ENCODE data around the gene MECP2.

DNA sequence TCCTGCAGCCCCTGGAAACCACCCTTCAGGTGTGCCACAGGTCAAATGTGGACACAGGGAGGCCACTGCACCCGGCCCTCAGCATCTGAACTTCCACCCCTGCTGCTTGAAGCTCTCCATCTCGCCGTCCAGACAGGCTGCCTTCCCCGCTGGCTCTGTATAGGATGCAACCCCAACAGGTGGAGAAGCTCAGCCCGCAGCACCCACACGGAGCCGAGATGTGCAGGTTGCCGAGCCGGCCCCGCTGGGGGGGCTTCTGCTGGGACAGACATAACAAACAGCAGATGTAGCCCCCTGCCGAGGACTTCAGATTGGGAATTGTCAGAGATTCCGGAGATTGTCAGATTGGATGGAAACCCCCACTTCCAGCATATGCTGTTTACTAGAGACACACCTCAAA is 104.4 kb downstream of the MECP2 start:
- no peak for TF ChIP-seq POLR2AphosphoS5 (IDR thresholded peaks at IDR 0.05)
- TF ChIP-seq, protein P1, sequence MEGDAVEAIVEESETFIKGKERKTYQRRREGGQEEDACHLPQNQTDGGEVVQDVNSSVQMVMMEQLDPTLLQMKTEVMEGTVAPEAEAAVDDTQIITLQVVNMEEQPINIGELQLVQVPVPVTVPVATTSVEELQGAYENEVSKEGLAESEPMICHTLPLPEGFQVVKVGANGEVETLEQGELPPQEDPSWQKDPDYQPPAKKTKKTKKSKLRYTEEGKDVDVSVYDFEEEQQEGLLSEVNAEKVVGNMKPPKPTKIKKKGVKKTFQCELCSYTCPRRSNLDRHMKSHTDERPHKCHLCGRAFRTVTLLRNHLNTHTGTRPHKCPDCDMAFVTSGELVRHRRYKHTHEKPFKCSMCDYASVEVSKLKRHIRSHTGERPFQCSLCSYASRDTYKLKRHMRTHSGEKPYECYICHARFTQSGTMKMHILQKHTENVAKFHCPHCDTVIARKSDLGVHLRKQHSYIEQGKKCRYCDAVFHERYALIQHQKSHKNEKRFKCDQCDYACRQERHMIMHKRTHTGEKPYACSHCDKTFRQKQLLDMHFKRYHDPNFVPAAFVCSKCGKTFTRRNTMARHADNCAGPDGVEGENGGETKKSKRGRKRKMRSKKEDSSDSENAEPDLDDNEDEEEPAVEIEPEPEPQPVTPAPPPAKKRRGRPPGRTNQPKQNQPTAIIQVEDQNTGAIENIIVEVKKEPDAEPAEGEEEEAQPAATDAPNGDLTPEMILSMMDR (IDR thresholded peaks at IDR 0.05): no peak
- no peak for TF ChIP-seq POLR2A (IDR thresholded peaks at IDR 0.05)
